WTC11 (cell line): ENCODE data around the gene ABCB8. TPM values are rescaled to one million over a fixed set of nuclear protein-coding genes. Genes with fewer than 3 reads are reported as not detected.

Experiments
- ATAC-seq: fragments of 200-7000 bp; cut with Tn5 transposase; 2 replicates; pipeline ENCODE4 v1.10.0; 2021; ENCODE audit warnings: mild to moderate bottlenecking, moderate library complexity
- CTCF ChIA-PET: fragments of 300-600 bp; sonication (Branson Sonifier 250); formaldehyde crosslinking; loops from one replicate; lab custom pipeline; 2021; ENCODE audit warnings: antibody characterized with exemption; lab: Charles Lee
- POLR2A ChIA-PET: fragments of 350-600 bp; sonication (Branson Sonifier 250); formaldehyde crosslinking; loops from one replicate; lab custom pipeline; 2021; ENCODE audit warnings: antibody characterized with exemption; lab: Charles Lee
- DNase-seq: peaks from one replicate; pipeline ENCODE4 v3.0.0; 2021; ENCODE audit warnings: low spot score
- H3K27ac Mint-ChIP-seq: 2 replicates; pipeline ENCODE4 v1.8.0; 2021; ENCODE audit warnings: mixed read lengths
- H3K27me3 Mint-ChIP-seq: 2 replicates; pipeline ENCODE4 v1.8.0; 2021; ENCODE audit warnings: low read depth, mild to moderate bottlenecking, moderate library complexity, mixed read lengths
- H3K36me3 Mint-ChIP-seq: 2 replicates; pipeline ENCODE4 v1.8.0; 2021; ENCODE audit warnings: mixed read lengths
- H3K4me1 Mint-ChIP-seq: 2 replicates; pipeline ENCODE4 v1.8.0; 2022; ENCODE audit warnings: mixed read lengths
- H3K4me3 Mint-ChIP-seq: 2 replicates; pipeline ENCODE4 v1.8.0; 2021; ENCODE audit warnings: mild to moderate bottlenecking, moderate library complexity, mixed read lengths
- H3K9me3 Mint-ChIP-seq: 2 replicates; pipeline ENCODE4 v1.8.0; 2021; ENCODE audit warnings: mixed read lengths
- AR ChIP-seq: fragments of 250-450 bp; sonication (Bioruptor Pico); IDR thresholded peaks from 2 replicates; pipeline ENCODE4 v1.9.0; 2021; ENCODE audit warnings: mild to moderate bottlenecking
- ATF3 ChIP-seq: sonication (generic); formaldehyde crosslinking; conservative IDR thresholded peaks from 2 replicates; pipeline ENCODE4 v1.8.1; 2022; ENCODE audit warnings: mild to moderate bottlenecking, missing genetic modification reagents
- CREM ChIP-seq: sonication (generic); formaldehyde crosslinking; IDR thresholded peaks from 2 replicates; pipeline ENCODE4 v1.8.1; 2022; ENCODE audit warnings: mild to moderate bottlenecking, missing genetic modification reagents, moderate library complexity
- CTCF ChIP-seq: fragments of 200-600 bp; IDR thresholded peaks from 2 replicates; pipeline ENCODE4 v1.8.0; 2022; ENCODE audit warnings: antibody characterized with exemption
- ERG ChIP-seq: fragments of 250-450 bp; sonication (Bioruptor Pico); IDR thresholded peaks from 2 replicates; pipeline ENCODE4 v1.8.0; 2021; ENCODE audit warnings: mild to moderate bottlenecking
- HMGA2 ChIP-seq: fragments of 250-450 bp; sonication (Bioruptor Pico); IDR thresholded peaks from 2 replicates; pipeline ENCODE4 v1.4.0; 2021; ENCODE audit warnings: mild to moderate bottlenecking, moderate library complexity
- HMGXB4 ChIP-seq: sonication (generic); formaldehyde crosslinking; IDR thresholded peaks from 2 replicates; pipeline ENCODE4 v1.8.1; 2023; ENCODE audit warnings: mild to moderate bottlenecking, moderate library complexity, missing genetic modification reagents
- IRF1 ChIP-seq: sonication (generic); formaldehyde crosslinking; IDR thresholded peaks from 2 replicates; pipeline ENCODE4 v1.8.0; 2023; ENCODE audit warnings: missing genetic modification reagents
- JUN ChIP-seq: sonication (generic); formaldehyde crosslinking; IDR thresholded peaks from 2 replicates; pipeline ENCODE4 v1.8.0; 2023; ENCODE audit warnings: mild to moderate bottlenecking, missing genetic modification reagents
- MXD4 ChIP-seq: fragments of 250-450 bp; sonication (Bioruptor Pico); IDR thresholded peaks from 2 replicates; pipeline ENCODE4 v1.8.0; 2021; ENCODE audit warnings: mild to moderate bottlenecking, moderate library complexity, borderline replicate concordance
- SP1 ChIP-seq: sonication (generic); formaldehyde crosslinking; conservative IDR thresholded peaks from 2 replicates; pipeline ENCODE4 v1.8.1; 2022; ENCODE audit warnings: missing genetic modification reagents
- TCF7 ChIP-seq: sonication (generic); formaldehyde crosslinking; IDR thresholded peaks from 2 replicates; pipeline ENCODE4 v1.8.0; 2022; ENCODE audit warnings: mild to moderate bottlenecking, low read depth, missing genetic modification reagents, moderate library complexity
- USF2 ChIP-seq: sonication (generic); formaldehyde crosslinking; IDR thresholded peaks from 2 replicates; pipeline ENCODE4 v1.8.1; 2023; ENCODE audit warnings: mild to moderate bottlenecking, missing genetic modification reagents, moderate library complexity
- ZMAT4 ChIP-seq: fragments of 250-450 bp; sonication (Bioruptor Pico); IDR thresholded peaks from 2 replicates; pipeline ENCODE4 v1.9.0; 2021; ENCODE audit warnings: mild to moderate bottlenecking
- total RNA-seq: library from RNA; stranded (reverse); gene quantifications from 3 replicates; pipeline ENCODE4 v1.2.3, GENCODE V29; 2021

Gene ABCB8
- total RNA-seq, 1 experiment from 2014 or later = 35.9 TPM

- TF ChIP-seq USF2 (CRISPR knock-in tag) (no peak), ERG (CRISPR knock-in tag) (no peak), HMGXB4 (CRISPR knock-in tag) (no peak), HMGA2 (CRISPR knock-in tag) (no peak), ZMAT4 (CRISPR knock-in tag) (no peak), JUN (no peak), CREM (CRISPR knock-in tag) (no peak), AR (CRISPR knock-in tag) (no peak), ATF3 (no peak), SP1 (no peak), TCF7 (CRISPR knock-in tag) (no peak), IRF1 (CRISPR knock-in tag) (no peak)
- TF ChIP-seq, all 79 proteins: peak for 0
Measured at GRCh38 chr7:151056283-151056665, 28.0 kb downstream of the ABCB8 start (continued).

GRCh38 chr7:151056666-151057505, 28.6 kb downstream of the ABCB8 start:
- peaks cover 37% of the 10 kb centered on the region for H3K4me1 Mint-ChIP-seq
- POLR2A ChIA-PET = interaction anchor here (0.6 kb wide), 1 partner anchor 1974 kb away, joined by 3 read pairs; no protein-coding TSS in a partner anchor
- H3K9me3 Mint-ChIP-seq = no peaks in the 10 kb centered on the region
- H3K4me3 Mint-ChIP-seq = peak overlapping the region; percentile 98
- CTCF ChIA-PET = interaction anchor here (0.9 to 2.7 kb wide), 10 partner anchors 11 to 64 kb away, joined by 3 to 22 read pairs (median 7); partner anchors contain the start of gene ABCB8
- peak; percentile 69 for DNase-seq
- no peaks in the 10 kb centered on the region; the same call in 1 of the 2 replicates for H3K36me3 Mint-ChIP-seq
- ATAC-seq = peak; percentile 1; the same call in 1 of the 2 replicates
- peaks cover 17% of the 10 kb centered on the region for H3K27me3 Mint-ChIP-seq
- TF ChIP-seq CTCF (peak; percentile 24; the same call in 1 of the 2 replicates), MXD4 (CRISPR knock-in tag) (no peak)
- H3K27ac Mint-ChIP-seq = peak overlapping the region; percentile 36
